HEK293 (cell line): ENCODE measurements around the gene DMAC2L.

Experiments used
- GLI4 ChIP-seq: fragments of 450-650 bp; formaldehyde crosslinking; IDR thresholded peaks from 2 replicates; pipeline ENCODE4 v1.5.1; 2016; ENCODE audit warnings: missing biosample characterization, missing genetic modification characterization
- GLIS2 ChIP-seq: fragments of 450-650 bp; formaldehyde crosslinking; IDR thresholded peaks from 2 replicates; pipeline ENCODE4 v1.5.1; 2016; ENCODE audit warnings: missing biosample characterization, missing genetic modification characterization
- KLF9 ChIP-seq: fragments of 450-650 bp; formaldehyde crosslinking; IDR thresholded peaks from 2 replicates; pipeline ENCODE4 v1.5.1; 2016; ENCODE audit warnings: missing biosample characterization, missing genetic modification characterization, low read depth
- ZEB2 ChIP-seq: fragments of 450-650 bp; formaldehyde crosslinking; IDR thresholded peaks from 2 replicates; pipeline ENCODE4 v1.5.1; 2016; ENCODE audit warnings: missing biosample characterization, missing genetic modification characterization
- ZNF175 ChIP-seq: fragments of 450-650 bp; formaldehyde crosslinking; IDR thresholded peaks from 2 replicates; pipeline ENCODE4 v1.5.1; 2016; ENCODE audit warnings: missing biosample characterization, missing genetic modification characterization
- ZNF274 ChIP-seq, 2 experiments: fragments of 200-500 bp in 1 of 2; fragments of 450-650 bp in 1 of 2; sonication (Bioruptor generic) in 1 of 2; formaldehyde crosslinking in 1 of 2; IDR thresholded peaks; 2 replicates each; pipeline versions ENCODE4 v1.5.1 to v1.6.1; 2014 to 2016; ENCODE audit warnings: borderline replicate concordance in 1 of 2, inconsistent platforms in 1 of 2, low read length in 1 of 2, missing biosample characterization in 1 of 2, missing genetic modification characterization in 1 of 2
- ZNF354C ChIP-seq: fragments of 450-650 bp; formaldehyde crosslinking; IDR thresholded peaks from 2 replicates; pipeline ENCODE4 v1.5.1; 2016; ENCODE audit warnings: missing biosample characterization, missing genetic modification characterization, low read depth, borderline replicate concordance
- ZNF560 ChIP-seq: fragments of 450-650 bp; formaldehyde crosslinking; IDR thresholded peaks from 2 replicates; pipeline ENCODE4 v1.5.1; 2017; ENCODE audit warnings: missing biosample characterization, missing genetic modification characterization, borderline replicate concordance
- ZNF677 ChIP-seq: fragments of 450-650 bp; IDR thresholded peaks from 2 replicates; pipeline ENCODE4 v1.5.0; 2018; ENCODE audit warnings: missing biosample characterization, mild to moderate bottlenecking, missing genetic modification characterization, moderate library complexity
- TF ChIP-seq, protein P1 (sequence below): fragments of 450-650 bp; formaldehyde crosslinking; IDR thresholded peaks from 2 replicates; pipeline ENCODE4 v1.5.1; 2016; ENCODE audit warnings: missing biosample characterization, missing genetic modification characterization
- TF ChIP-seq, protein P2 (sequence below): IDR thresholded peaks from 2 replicates; pipeline ENCODE4 v1.6.1; 2011; ENCODE audit warnings: mild to moderate bottlenecking, low read depth, low read length, borderline replicate concordance
- TF ChIP-seq, protein P3 (sequence below): fragments of 450-650 bp; formaldehyde crosslinking; IDR thresholded peaks from 2 replicates; pipeline ENCODE4 v1.5.1; 2016; ENCODE audit warnings: missing biosample characterization, missing genetic modification characterization
- TF ChIP-seq, protein P4 (sequence below): fragments of 450-650 bp; formaldehyde crosslinking; IDR thresholded peaks from 2 replicates; pipeline ENCODE4 v1.5.1; 2016; ENCODE audit warnings: missing biosample characterization, missing genetic modification characterization, borderline replicate concordance

GRCh38 chr14:50270932-50271331 is 41.2 kb upstream of the DMAC2L start:
- TF ChIP-seq ZEB2 = no peak
- TF ChIP-seq, protein P1, sequence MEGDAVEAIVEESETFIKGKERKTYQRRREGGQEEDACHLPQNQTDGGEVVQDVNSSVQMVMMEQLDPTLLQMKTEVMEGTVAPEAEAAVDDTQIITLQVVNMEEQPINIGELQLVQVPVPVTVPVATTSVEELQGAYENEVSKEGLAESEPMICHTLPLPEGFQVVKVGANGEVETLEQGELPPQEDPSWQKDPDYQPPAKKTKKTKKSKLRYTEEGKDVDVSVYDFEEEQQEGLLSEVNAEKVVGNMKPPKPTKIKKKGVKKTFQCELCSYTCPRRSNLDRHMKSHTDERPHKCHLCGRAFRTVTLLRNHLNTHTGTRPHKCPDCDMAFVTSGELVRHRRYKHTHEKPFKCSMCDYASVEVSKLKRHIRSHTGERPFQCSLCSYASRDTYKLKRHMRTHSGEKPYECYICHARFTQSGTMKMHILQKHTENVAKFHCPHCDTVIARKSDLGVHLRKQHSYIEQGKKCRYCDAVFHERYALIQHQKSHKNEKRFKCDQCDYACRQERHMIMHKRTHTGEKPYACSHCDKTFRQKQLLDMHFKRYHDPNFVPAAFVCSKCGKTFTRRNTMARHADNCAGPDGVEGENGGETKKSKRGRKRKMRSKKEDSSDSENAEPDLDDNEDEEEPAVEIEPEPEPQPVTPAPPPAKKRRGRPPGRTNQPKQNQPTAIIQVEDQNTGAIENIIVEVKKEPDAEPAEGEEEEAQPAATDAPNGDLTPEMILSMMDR (tag by site-specific recombination) = no peak
- TF ChIP-seq GLIS2 (tag by site-specific recombination) = no peak
- no peak for TF ChIP-seq ZNF175 (tag by site-specific recombination)
- no peak for TF ChIP-seq GLI4
- no peak for TF ChIP-seq KLF9
- TF ChIP-seq, protein P2, sequence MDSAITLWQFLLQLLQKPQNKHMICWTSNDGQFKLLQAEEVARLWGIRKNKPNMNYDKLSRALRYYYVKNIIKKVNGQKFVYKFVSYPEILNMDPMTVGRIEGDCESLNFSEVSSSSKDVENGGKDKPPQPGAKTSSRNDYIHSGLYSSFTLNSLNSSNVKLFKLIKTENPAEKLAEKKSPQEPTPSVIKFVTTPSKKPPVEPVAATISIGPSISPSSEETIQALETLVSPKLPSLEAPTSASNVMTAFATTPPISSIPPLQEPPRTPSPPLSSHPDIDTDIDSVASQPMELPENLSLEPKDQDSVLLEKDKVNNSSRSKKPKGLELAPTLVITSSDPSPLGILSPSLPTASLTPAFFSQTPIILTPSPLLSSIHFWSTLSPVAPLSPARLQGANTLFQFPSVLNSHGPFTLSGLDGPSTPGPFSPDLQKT = no peak
- no peak for TF ChIP-seq ZNF560
- TF ChIP-seq ZNF677 (tag by site-specific recombination) = no peak
- TF ChIP-seq, protein P3, sequence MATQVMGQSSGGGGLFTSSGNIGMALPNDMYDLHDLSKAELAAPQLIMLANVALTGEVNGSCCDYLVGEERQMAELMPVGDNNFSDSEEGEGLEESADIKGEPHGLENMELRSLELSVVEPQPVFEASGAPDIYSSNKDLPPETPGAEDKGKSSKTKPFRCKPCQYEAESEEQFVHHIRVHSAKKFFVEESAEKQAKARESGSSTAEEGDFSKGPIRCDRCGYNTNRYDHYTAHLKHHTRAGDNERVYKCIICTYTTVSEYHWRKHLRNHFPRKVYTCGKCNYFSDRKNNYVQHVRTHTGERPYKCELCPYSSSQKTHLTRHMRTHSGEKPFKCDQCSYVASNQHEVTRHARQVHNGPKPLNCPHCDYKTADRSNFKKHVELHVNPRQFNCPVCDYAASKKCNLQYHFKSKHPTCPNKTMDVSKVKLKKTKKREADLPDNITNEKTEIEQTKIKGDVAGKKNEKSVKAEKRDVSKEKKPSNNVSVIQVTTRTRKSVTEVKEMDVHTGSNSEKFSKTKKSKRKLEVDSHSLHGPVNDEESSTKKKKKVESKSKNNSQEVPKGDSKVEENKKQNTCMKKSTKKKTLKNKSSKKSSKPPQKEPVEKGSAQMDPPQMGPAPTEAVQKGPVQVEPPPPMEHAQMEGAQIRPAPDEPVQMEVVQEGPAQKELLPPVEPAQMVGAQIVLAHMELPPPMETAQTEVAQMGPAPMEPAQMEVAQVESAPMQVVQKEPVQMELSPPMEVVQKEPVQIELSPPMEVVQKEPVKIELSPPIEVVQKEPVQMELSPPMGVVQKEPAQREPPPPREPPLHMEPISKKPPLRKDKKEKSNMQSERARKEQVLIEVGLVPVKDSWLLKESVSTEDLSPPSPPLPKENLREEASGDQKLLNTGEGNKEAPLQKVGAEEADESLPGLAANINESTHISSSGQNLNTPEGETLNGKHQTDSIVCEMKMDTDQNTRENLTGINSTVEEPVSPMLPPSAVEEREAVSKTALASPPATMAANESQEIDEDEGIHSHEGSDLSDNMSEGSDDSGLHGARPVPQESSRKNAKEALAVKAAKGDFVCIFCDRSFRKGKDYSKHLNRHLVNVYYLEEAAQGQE = no peak
- no peak for TF ChIP-seq ZNF354C (tag by site-specific recombination)
- TF ChIP-seq, protein P4, sequence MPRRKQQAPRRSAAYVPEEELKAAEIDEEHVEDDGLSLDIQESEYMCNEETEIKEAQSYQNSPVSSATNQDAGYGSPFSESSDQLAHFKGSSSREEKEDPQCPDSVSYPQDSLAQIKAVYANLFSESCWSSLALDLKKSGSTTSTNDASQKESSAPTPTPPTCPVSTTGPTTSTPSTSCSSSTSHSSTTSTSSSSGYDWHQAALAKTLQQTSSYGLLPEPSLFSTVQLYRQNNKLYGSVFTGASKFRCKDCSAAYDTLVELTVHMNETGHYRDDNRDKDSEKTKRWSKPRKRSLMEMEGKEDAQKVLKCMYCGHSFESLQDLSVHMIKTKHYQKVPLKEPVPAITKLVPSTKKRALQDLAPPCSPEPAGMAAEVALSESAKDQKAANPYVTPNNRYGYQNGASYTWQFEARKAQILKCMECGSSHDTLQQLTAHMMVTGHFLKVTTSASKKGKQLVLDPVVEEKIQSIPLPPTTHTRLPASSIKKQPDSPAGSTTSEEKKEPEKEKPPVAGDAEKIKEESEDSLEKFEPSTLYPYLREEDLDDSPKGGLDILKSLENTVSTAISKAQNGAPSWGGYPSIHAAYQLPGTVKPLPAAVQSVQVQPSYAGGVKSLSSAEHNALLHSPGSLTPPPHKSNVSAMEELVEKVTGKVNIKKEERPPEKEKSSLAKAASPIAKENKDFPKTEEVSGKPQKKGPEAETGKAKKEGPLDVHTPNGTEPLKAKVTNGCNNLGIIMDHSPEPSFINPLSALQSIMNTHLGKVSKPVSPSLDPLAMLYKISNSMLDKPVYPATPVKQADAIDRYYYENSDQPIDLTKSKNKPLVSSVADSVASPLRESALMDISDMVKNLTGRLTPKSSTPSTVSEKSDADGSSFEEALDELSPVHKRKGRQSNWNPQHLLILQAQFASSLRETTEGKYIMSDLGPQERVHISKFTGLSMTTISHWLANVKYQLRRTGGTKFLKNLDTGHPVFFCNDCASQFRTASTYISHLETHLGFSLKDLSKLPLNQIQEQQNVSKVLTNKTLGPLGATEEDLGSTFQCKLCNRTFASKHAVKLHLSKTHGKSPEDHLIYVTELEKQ = no peak
- no peak for TF ChIP-seq ZNF274 (IDR thresholded peaks at IDR 0.05; ENCODE audit: low read length)
- no peak for TF ChIP-seq ZNF274 (tag by site-specific recombination; IDR thresholded peaks at IDR 0.05; ENCODE audit: borderline replicate concordance)
